Measurements from ENCODE around the gene RFC4.

GRCh38 chr3:186825872-186826409, 19.7 kb upstream of the RFC4 start:
- no peak for TF ChIP-seq POLR2A (IDR thresholded peaks at IDR 0.05)
- TF ChIP-seq CTCF (IDR thresholded peaks at IDR 0.05), result no peak
- no peak for TF ChIP-seq POLR2AphosphoS5 (IDR thresholded peaks at IDR 0.05)
